ENCODE results near the gene CSF1R.

Gene CSF1R

DNA sequence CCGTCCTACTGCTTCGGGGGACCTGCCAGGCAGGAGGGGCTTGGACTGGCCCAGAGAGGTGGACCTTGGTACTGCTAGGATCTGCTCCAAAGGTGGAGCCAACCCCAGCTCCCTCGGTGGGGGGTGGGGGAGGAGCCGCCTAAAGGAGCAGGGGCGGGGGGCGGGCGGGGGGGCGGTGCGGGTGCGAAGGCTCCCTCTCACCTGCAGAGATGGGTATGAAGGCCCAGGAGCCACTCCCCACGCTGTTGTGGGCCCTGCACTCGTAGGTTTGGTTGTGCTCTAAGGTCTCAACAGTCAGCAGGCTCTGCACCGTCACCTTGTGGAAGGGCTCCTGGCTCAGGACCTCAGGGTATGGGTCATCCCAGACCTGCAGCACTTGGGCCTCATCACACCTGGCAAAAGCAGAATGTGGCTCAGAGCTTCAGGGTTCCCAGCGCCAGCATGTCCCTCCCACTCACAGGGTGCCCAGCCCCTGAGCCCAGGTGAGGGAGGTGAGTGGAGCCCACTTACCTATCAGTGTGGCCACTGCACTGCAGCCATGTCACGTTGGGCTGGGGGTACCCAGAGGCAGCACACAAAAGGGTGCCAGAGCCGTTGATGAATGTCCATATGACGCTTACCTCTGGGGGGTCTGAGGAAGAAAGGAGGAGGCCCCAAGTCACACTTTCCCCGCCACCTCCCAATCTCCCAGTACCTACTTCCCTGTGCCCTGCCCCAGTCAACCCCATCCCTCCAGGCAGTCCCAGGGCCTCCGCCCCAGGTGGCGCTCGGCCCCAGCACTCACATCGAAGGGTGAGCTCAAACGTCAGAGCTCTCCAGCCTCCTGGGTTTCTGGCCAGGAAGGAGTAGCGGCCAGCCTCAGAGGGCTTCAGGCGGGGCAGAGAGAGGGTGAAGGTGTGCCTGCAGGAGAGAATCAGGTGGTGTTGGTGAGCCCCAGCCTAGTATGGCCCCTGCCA, 16.4 kb downstream of the CSF1R start:
- no peak for DNase-seq

DNA sequence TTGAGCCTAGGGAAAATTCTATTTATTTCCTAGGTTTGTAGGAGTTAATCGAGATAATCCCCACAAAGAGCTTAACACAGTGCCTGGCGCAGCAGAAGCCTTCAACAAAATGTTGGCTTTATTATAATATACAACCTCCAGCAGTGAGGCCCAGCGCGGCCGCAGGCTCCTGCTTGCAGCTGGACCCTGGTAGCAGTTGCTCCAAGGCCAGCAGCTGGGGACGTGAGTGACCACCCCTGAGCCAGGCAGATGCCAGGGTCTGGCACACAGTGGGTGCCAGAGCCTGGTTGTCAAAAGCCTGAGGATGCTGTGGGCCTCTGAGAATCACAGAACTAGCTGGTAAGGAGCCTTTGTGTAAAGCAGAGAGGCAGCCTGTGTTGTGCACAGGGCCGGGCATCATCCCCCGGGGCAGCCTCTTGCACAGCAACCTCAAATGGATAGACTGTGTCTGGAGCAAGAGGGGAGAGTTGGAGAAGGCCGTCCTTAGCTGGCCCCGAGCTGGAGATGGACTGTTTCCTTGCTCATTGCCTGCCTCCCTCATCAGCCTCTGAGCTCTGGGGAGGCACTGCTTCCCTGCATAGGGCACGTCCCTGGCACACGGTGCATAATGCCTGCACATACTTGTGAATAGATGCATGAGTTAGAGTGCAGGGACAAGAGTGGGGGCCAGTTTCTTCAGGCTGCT, 17.3 kb downstream of the CSF1R start:
- DNase-seq = no peak

GRCh38 chr5:150068472-150068871, 17.9 kb downstream of the CSF1R start:
- DNase-seq = no peak

- no peak for DNase-seq
These were observed 18.3 kb downstream of the CSF1R start for GRCh38 chr5:150068071-150068470.

DNA sequence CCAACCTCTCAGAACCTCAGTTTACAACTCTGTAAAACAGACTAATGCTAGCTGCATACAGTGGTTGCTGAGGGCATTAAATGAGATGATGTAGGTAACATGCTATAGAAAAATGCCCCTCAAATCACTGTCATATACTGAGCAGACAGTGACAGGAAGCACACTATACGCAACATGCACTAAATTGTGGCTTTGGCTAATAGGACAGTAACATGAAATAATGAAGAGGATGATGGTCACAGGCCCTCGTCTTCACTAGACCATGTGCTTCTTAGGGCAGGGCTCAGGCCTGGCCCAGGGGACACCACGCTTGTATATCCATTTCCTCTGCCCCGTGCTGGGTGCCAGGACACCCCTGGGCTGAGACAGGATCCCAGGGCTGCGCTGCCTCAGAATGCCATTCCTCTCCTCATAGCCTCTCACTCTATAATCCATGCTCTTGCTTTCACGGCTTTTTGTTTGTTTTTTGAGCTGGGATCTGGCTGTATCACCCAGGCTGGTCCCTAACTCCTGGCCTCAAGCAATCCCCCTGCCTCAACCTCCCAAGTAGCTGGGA, 18.9 kb downstream of the CSF1R start:
- DNase-seq = no peak

- no peak for DNase-seq
These were observed 19.4 kb downstream of the CSF1R start for GRCh38 chr5:150066901-150067396.

DNA sequence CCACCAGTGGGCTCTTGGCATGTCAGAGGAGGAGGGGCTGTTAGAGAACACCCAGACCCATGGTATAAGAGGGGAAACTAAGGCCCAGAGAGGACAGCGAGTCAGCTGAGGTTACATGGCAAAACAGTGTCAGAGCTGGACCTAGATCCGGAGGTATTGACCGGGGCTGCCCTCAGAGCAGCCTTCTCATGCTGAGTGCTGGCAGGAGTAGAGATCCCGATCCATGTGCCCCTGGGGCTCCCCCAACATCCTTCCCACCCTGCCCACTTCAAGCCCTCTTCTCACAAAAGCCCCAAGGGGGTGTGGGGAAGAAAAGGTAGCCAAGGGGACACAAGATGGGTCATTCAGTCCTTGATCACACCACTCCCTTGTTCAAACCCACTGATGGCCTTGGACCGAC, 19.9 kb downstream of the CSF1R start:
- no peak for DNase-seq

- no peak for DNase-seq
These were observed 20.5 kb downstream of the CSF1R start for GRCh38 chr5:150065886-150066285.

GRCh38 chr5:150065346-150065745, 21.0 kb downstream of the CSF1R start:
- no peak for DNase-seq

DNA sequence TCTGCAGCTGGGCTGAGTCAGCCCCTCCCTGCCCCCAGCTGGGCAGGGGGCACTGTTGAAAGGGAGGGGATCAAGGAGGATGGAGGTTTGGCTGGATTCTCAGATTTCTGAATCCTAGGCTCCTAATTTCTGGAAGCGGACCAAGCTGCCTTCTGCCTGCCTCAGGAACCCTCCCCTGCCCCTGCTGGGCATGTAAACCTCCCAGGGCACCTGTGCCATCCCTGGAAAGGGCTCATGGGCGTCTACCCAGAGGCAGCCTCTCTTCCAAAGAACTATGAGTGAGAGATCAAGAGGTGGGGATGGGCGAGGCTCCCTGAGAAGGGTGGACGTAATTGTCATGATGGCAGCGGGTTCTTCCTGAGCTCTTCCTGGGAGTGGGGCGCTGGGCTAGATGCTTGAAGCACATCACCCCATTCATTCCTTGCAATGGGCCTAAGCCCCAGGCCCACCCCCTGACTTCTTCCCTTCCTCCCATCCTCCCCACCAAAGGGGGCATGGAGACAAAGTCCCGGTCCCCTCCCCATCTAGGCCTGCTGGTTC, 21.6 kb downstream of the CSF1R start:
- DNase-seq = no peak

GRCh38 chr5:150063638-150064037, 22.7 kb downstream of the CSF1R start:
- no peak for DNase-seq

DNA sequence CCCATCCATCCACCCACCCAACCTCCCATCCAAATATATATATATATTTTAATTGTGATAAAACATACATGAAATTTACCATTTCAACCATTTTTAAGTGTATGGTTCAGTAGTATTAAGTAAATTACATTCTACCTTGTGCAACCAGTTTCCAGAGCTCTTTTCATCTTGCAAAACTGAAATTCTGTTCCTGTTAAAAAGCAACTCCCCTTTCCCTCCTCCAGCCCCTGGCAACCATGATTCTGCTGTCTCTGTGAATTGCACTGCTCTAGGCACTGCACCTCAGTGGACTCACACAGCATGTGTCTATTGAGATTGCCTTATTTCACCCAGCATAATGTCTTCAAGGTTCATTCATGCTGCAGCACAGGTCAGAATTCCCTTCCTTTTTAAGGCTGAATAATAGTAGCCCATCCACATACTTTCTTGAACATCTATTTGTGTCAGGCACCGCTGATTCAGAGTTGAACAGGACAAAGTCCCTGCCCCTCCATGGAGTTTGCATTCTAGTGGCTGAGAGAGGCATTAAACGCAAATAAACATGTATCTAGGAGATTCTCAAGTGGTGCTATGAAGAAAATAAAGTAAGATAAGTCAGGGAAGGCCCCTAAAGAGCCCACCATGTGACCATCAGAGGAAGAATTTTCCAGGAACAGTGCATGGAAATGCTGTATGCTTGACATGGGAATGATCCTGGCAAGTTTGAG, 24.0 kb downstream of the CSF1R start:
- no peak for DNase-seq

DNA sequence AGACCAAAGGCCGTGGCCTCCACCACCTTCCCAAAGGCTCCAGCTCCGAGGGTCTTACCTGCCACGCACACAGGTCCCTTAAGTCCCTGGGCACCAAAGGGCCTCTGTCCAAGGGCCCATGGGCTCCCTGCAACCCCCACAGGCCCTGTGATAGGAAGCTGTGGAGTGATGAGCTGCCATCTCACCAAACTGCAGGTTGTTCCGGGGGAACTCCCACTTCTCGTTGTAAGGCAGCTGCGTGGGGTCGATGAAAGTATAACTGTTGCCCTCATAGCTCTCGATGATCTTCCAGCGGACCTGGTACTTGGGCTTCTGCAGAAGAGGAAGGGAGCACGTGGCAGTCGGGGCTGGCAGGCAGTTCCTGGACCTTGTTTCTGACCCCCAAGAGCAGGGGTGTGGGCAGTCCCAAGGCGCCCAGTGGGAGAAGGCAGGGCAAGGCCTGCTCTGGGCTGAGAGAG, 24.8 kb downstream of the CSF1R start:
- no peak for DNase-seq

DNA sequence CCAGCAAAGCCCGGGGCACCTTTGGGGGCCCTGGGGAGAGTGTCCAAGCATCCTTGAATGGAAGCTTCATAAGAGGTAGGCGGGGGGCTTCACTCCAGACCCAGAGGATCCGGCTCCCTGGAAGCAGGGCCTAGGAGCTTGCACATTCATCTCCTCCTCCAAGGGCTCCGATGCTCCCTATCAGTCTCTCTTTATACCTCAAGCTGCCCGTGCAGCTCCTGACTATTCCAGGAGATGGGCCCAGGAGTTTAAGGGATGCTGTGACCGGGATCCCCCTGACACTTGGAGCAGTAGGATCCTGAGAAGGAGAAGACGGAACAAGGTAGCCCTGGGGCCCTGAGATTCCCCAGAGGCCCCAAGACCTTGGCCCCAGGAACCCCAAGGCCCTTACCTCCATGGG, 25.9 kb downstream of the CSF1R start:
- DNase-seq = no peak

DNA sequence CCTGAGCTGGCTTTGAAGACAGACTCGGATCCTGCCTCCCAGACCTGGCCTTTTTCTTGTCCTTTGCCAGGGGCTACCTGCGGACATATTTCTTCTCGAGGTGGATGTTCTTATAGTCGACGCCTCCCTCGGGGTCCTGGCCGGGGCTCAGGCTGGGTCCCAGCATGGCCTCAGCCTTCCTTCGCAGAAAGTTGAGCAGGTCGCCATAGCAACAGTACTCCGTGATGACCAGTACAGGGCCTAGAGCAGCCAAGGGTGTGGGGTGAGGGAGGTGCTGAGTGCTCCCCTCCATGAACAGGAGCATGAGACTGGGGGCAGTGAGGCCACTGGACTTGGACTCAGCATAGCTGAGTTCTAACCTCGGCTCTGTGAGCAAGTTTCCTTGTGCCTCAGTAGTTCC, 26.7 kb downstream of the CSF1R start:
- DNase-seq = no peak

GRCh38 chr5:150058480-150059126, 27.8 kb downstream of the CSF1R start:
- no peak for DNase-seq

GRCh38 chr5:150057996-150058395, 28.4 kb downstream of the CSF1R start:
- DNase-seq = no peak

GRCh38 chr5:150057511-150057910, 28.8 kb downstream of the CSF1R start:
- no peak for DNase-seq

DNA sequence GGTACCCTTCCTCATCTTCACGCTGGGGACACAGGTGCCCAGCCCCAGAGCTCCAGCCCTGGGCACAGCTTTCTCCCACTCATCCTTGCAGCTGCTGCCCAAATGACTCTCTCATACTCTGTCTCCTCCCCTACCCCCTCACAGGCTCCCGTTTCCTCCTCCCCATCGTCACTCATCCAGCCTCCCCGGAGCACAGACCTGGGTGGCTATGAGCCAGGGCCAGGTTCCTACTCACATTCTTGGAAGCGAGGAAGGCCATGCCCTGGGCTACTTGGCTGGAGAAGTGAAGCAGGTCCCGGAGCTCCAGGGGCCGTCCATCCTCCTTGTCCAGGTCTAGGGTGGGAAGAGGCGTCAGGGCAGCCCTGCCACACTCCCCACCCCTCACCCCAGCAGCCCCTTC, 29.3 kb downstream of the CSF1R start:
- DNase-seq = no peak

DNA sequence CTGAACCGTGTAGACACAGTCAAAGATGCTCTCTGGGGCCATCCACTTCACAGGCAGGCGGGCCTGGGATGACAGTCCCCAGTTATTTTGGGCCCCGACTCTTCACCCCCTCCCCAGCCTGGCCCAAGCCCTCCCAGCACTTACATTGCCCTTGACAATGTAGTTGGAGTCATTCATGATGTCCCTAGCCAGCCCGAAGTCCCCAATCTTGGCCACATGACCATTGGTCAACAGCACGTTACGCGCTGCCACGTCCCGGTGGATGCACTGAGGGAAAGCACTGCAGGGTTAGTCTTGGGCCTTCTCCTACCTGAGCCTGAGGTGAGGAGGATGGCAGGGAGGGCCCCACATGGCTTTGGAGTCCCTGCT, 30.3 kb downstream of the CSF1R start:
- DNase-seq = no peak

DNA sequence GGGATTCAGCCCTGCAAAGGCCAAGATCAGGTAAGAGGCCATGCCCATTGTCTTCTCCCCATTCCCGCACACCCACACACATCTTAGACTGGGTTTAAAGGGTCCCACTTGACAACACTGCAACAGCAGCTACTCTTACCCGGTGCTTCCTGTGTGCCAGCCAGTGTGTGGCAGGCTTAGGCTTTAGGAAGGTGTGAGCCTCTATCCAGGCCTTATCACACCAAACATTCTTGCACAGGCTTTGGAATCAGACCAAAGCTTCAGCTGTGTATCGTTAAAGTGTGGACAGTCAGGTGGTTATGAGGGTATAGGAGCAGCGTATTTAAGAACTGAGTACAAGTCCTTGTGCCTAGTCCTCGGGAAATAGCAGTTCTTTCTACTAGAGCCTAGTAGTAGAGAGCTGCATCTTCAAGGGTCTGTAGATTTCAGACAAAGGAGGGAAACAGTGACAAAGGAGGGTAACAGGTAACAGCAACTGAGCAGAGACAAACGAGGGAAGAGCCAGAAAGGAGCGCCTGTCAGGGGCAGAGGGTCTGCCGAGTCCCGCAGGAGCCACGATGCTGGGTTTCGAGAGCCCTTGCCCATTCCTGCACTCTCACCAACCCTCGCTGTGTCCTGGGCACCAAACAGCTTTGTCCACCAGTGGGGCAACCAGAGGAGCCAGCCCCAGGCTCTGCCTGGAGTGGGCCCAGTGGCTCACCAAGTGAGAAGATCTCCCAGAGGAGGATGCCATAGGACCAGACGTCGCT, 30.9 kb downstream of the CSF1R start:
- DNase-seq = no peak
